HCT116 (cell line): ENCODE data around the gene SCYGR1. TPM values are rescaled to one million over a fixed set of nuclear protein-coding genes. Genes with fewer than 3 reads are reported as not detected.

Source experiments
- ATAC-seq: fragments of 200-7000 bp; cut with Tn5 transposase; 2 replicates; pipeline ENCODE4 v1.9.1; 2020; ENCODE audit warnings: mild to moderate bottlenecking, moderate library complexity
- BruUV-seq: library from RNA; stranded (reverse); fragments of 400-500 nt; replicated peaks from 2 replicates; lab custom pipeline; 2021; lab: Mats Ljungman, UMichigan
- CTCF ChIA-PET: fragments of 300-600 bp; sonication (Branson Sonifier 250); formaldehyde crosslinking; loops from one replicate; lab custom pipeline; 2021; ENCODE audit warnings: antibody characterized with exemption; lab: Charles Lee
- POLR2A ChIA-PET: fragments of 300-600, 350-600 bp; sonication (Branson Sonifier 250); formaldehyde crosslinking; loops from one replicate; lab custom pipeline; 2021; ENCODE audit warnings: antibody characterized with exemption; lab: Charles Lee
- RAD21 ChIA-PET, 2 experiments: fragments of 300-600 bp; sonication (Branson Sonifier 250); formaldehyde crosslinking; loops; one replicate each; lab custom pipeline; 2023; ENCODE audit warnings: low total read pairs in 2 of 2; ENCODE audit not compliant: uncharacterized antibody in 2 of 2, unreplicated experiment in 2 of 2, low non-redundant PET in 1 of 2; lab: Charles Lee
- DNase-seq: peaks from one replicate; pipeline ENCODE4 v3.0.0-alpha.2; 2010; ENCODE audit warnings: low read depth, low spot score
- H2AFZ ChIP-seq: fragments of 200-600 bp; shearing (Covaris generic), sonication (generic); 2 replicates; pipeline ENCODE4 v1.6.1; 2017; ENCODE audit warnings: low read depth, mixed run types, mixed read lengths, antibody characterized with exemption, low read length; ENCODE audit not compliant: poor library complexity, severe bottlenecking
- H3K27ac ChIP-seq: 2 replicates; pipeline ENCODE4 v1.5.1; 2012; ENCODE audit warnings: low read depth, low read length
- H3K27me3 ChIP-seq: fragments of 200-600 bp; sonication (generic); 2 replicates; pipeline ENCODE4 v1.6.1; 2016; ENCODE audit warnings: mixed run types, low read length, mixed read lengths; ENCODE audit not compliant: insufficient read depth
- H3K36me3 ChIP-seq, 2 experiments: fragments of 200-500 bp in 1 of 2; fragments of 200-600 bp in 1 of 2; sonication (Bioruptor generic) in 1 of 2; sonication (generic) in 1 of 2; 2 replicates each; pipeline versions ENCODE4 v1.5.1 to v1.6.1; 2014 to 2016; ENCODE audit warnings: low read length in 2 of 2, inconsistent platforms in 1 of 2, mixed read lengths in 1 of 2, mixed run types in 1 of 2; ENCODE audit not compliant: insufficient read depth in 2 of 2, control insufficient read depth in 1 of 2
- H3K4me1 ChIP-seq, 2 experiments: fragments of 200-600 bp in 1 of 2; sonication (generic) in 1 of 2; 2 replicates each; pipeline versions ENCODE4 v1.5.1 to v1.6.1; 2012 to 2017; ENCODE audit warnings: low read length in 2 of 2, inconsistent platforms in 1 of 2, mild to moderate bottlenecking in 1 of 2, mixed read lengths in 1 of 2, mixed run types in 1 of 2, moderate library complexity in 1 of 2; ENCODE audit not compliant: insufficient read depth in 2 of 2, control insufficient read depth in 1 of 2
- H3K4me2 ChIP-seq: fragments of 200-600 bp; sonication (generic); 2 replicates; pipeline ENCODE4 v1.6.1; 2017; ENCODE audit warnings: mixed run types, low read length, mixed read lengths
- H3K4me3 ChIP-seq, 2 experiments: fragments of 200-600 bp in 1 of 2; sonication (generic) in 1 of 2; replicated peaks in 1 of 2; 2 replicates each; pipeline ENCODE4 v1.5.1; 2011 to 2016; ENCODE audit warnings: low read length in 2 of 2, control low read depth in 1 of 2, low read depth in 1 of 2, mild to moderate bottlenecking in 1 of 2, mixed read lengths in 1 of 2, mixed run types in 1 of 2
- H3K79me2 ChIP-seq: fragments of 200-600 bp; sonication (generic); 2 replicates; pipeline ENCODE4 v1.6.1; 2017; ENCODE audit warnings: mild to moderate bottlenecking, mixed run types, low read length, moderate library complexity, mixed read lengths; ENCODE audit not compliant: insufficient read depth
- H3K9ac ChIP-seq: fragments of 200-600 bp; sonication (generic); 2 replicates; pipeline ENCODE4 v1.6.1; 2016; ENCODE audit warnings: low read length, mixed read lengths
- H3K9me2 ChIP-seq: fragments of 200-600 bp; sonication (generic), shearing (Covaris generic); 2 replicates; pipeline ENCODE4 v1.6.1; 2017; ENCODE audit warnings: mixed run types, mild to moderate bottlenecking, moderate library complexity; ENCODE audit not compliant: insufficient read depth
- H3K9me3 ChIP-seq, 2 experiments: fragments of 200-500 bp in 1 of 2; fragments of 200-600 bp in 1 of 2; sonication (Bioruptor generic) in 1 of 2; sonication (generic) in 1 of 2; 2 replicates each; pipeline ENCODE4 v1.6.1; 2014 to 2017; ENCODE audit warnings: low read length in 2 of 2, mixed read lengths in 2 of 2, inconsistent platforms in 1 of 2, low read depth in 1 of 2, mild to moderate bottlenecking in 1 of 2, mixed run types in 1 of 2, moderate library complexity in 1 of 2; ENCODE audit not compliant: control insufficient read depth in 1 of 2, insufficient read depth in 1 of 2
- H4K20me1 ChIP-seq: fragments of 200-600 bp; sonication (generic), shearing (Covaris generic); 2 replicates; pipeline ENCODE4 v1.6.1; 2017; ENCODE audit warnings: mixed run types, mild to moderate bottlenecking, moderate library complexity; ENCODE audit not compliant: insufficient read depth
- CBX3 ChIP-seq: IDR thresholded peaks from 2 replicates; pipeline ENCODE4 v1.6.1; 2012; ENCODE audit warnings: low read depth
- CEBPB ChIP-seq: IDR thresholded peaks from 2 replicates; pipeline ENCODE4 v1.6.1; 2012; ENCODE audit warnings: low read depth
- EGR1 ChIP-seq: IDR thresholded peaks from 2 replicates; pipeline ENCODE4 v1.6.1; 2012; ENCODE audit warnings: low read depth
- EZH2 ChIP-seq: fragments of 200-600 bp; sonication (generic); IDR thresholded peaks from 2 replicates; pipeline ENCODE4 v1.6.1; 2017; ENCODE audit warnings: antibody characterized with exemption, mixed run types
- EZH2phosphoT487 ChIP-seq: fragments of 200-600 bp; IDR thresholded peaks from 2 replicates; pipeline ENCODE4 v1.6.1; 2018; ENCODE audit warnings: antibody characterized with exemption, borderline replicate concordance
- JUND ChIP-seq: IDR thresholded peaks from 2 replicates; pipeline ENCODE4 v1.6.1; 2012
- POLR2AphosphoS5 ChIP-seq: IDR thresholded peaks from 2 replicates; pipeline ENCODE4 v1.6.1; 2011; ENCODE audit warnings: mild to moderate bottlenecking, low read depth, low read length, moderate library complexity
- SP1 ChIP-seq: IDR thresholded peaks from 2 replicates; pipeline ENCODE4 v1.6.1; 2012; ENCODE audit warnings: low read depth
- SRF ChIP-seq: IDR thresholded peaks from 2 replicates; pipeline ENCODE4 v1.6.1; 2012; ENCODE audit warnings: low read depth
- TCF7L2 ChIP-seq: IDR thresholded peaks from 2 replicates; pipeline ENCODE4 v1.7.0; 2011; ENCODE audit warnings: borderline replicate concordance, inconsistent platforms; ENCODE audit not compliant: insufficient read depth, insufficient read length; ENCODE audit errors: extremely low read depth
- YY1 ChIP-seq: IDR thresholded peaks from 2 replicates; pipeline ENCODE4 v1.6.1; 2011; ENCODE audit warnings: low read length, low read depth, moderate library complexity, mild to moderate bottlenecking; ENCODE audit not compliant: insufficient replicate concordance; ENCODE audit errors: extremely low read depth
- ZFX ChIP-seq: fragments of 450-650 bp; IDR thresholded peaks from 2 replicates; pipeline ENCODE4 v1.6.1; 2017
- intact Hi-C: fragments of 100-400 bp; cut with micrococcal nuclease; formaldehyde crosslinking; loops from 2 replicates; pipeline ENCODE4 v1.10.0; 2022
- total RNA-seq: library from RNA; stranded (reverse); gene quantifications from one replicate; pipeline ENCODE4 v1.2.1, GENCODE V29; 2021; ENCODE audit not compliant: unreplicated experiment
- TF ChIP-seq, protein P1 (sequence below), 3 experiments: fragments of 200-600 bp in 1 of 3; sonication (generic) in 1 of 3; IDR thresholded peaks in 2 of 3; conservative IDR thresholded peaks in 1 of 3; 2 replicates each; pipeline ENCODE4 v1.5.1; 2012 to 2017; ENCODE audit warnings: low read depth in 2 of 3, low read length in 2 of 3, antibody characterized with exemption in 1 of 3, borderline replicate concordance in 1 of 3, control low read depth in 1 of 3, mild to moderate bottlenecking in 1 of 3, mixed read lengths in 1 of 3, mixed run types in 1 of 3, moderate library complexity in 1 of 3; ENCODE audit not compliant: insufficient read depth in 1 of 3
- TF ChIP-seq, protein P2 (sequence below): IDR thresholded peaks from 2 replicates; pipeline ENCODE4 v1.6.1; 2011; ENCODE audit warnings: mild to moderate bottlenecking, low read length, moderate library complexity; ENCODE audit not compliant: insufficient replicate concordance; ENCODE audit errors: extremely low read depth
- TF ChIP-seq, protein P3 (sequence below): IDR thresholded peaks from 2 replicates; pipeline ENCODE4 v1.6.1; 2012
- TF ChIP-seq, protein P4 (sequence below): IDR thresholded peaks from 2 replicates; pipeline ENCODE4 v1.6.1; 2012; ENCODE audit warnings: low read depth

SCYGR1 gene
- total RNA-seq, 1 experiment from 2014 or later: not detected

DNA sequence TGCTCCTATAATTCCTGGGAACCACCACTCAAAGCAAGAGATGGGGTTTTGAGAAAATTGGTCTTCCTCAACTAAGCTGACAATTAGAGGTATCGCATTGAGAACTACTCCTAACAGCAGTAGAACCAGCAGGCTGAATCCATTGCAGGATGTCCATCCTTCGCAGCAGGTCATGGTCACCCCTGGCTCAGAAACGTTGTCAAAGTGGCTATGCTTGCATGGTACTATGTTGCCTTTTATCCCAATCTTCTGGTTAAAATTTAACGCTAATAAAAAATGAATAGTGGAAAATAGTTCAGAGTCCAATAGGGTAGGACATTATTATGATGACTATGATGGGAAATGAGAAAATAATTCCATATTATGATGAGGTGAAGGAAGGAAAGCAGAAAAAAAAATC lies 8.7 kb downstream of the SCYGR1 start, which contains the start of gene TM4SF20 (continued):
- TF ChIP-seq, protein P1, sequence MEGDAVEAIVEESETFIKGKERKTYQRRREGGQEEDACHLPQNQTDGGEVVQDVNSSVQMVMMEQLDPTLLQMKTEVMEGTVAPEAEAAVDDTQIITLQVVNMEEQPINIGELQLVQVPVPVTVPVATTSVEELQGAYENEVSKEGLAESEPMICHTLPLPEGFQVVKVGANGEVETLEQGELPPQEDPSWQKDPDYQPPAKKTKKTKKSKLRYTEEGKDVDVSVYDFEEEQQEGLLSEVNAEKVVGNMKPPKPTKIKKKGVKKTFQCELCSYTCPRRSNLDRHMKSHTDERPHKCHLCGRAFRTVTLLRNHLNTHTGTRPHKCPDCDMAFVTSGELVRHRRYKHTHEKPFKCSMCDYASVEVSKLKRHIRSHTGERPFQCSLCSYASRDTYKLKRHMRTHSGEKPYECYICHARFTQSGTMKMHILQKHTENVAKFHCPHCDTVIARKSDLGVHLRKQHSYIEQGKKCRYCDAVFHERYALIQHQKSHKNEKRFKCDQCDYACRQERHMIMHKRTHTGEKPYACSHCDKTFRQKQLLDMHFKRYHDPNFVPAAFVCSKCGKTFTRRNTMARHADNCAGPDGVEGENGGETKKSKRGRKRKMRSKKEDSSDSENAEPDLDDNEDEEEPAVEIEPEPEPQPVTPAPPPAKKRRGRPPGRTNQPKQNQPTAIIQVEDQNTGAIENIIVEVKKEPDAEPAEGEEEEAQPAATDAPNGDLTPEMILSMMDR (IDR thresholded peaks at IDR 0.05 in 2 of 3, conservative IDR thresholded peaks at IDR 0.05 in 1 of 3; ENCODE audit: borderline replicate concordance in 1 of 3, insufficient read depth in 1 of 3, low read depth in 2 of 3, low read length in 2 of 3): no peak
- TF ChIP-seq, protein P2, sequence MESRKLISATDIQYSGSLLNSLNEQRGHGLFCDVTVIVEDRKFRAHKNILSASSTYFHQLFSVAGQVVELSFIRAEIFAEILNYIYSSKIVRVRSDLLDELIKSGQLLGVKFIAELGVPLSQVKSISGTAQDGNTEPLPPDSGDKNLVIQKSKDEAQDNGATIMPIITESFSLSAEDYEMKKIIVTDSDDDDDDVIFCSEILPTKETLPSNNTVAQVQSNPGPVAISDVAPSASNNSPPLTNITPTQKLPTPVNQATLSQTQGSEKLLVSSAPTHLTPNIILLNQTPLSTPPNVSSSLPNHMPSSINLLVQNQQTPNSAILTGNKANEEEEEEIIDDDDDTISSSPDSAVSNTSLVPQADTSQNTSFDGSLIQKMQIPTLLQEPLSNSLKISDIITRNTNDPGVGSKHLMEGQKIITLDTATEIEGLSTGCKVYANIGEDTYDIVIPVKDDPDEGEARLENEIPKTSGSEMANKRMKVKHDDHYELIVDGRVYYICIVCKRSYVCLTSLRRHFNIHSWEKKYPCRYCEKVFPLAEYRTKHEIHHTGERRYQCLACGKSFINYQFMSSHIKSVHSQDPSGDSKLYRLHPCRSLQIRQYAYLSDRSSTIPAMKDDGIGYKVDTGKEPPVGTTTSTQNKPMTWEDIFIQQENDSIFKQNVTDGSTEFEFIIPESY: no peak
- TF ChIP-seq CEBPB: no peak
- TF ChIP-seq, protein P3, sequence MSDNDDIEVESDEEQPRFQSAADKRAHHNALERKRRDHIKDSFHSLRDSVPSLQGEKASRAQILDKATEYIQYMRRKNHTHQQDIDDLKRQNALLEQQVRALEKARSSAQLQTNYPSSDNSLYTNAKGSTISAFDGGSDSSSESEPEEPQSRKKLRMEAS: no peak
- TF ChIP-seq JUND: no peak

DNA sequence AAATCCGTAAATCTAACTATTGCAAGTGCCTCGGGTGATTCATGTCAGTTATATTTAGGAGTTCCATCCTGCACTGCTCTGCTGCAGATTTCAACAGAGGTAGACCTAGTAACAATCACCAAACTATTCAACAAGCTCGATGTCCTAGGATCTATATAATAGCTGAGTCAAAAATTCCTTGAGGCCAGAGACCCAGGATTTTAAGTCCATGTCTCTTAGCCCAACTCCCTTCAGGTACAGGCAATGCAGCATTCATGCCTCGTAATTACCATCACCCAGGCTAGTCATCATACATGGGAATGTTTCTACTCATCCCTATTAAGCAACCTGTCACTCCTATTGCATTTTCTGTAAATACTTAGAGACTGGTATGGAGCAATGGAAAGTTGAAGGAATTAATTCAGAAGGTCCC lies 9.4 kb downstream of the SCYGR1 start:
- H3K27me3 ChIP-seq: no peaks in the 10 kb centered on the region
- no peaks in the 10 kb centered on the region for H3K79me2 ChIP-seq
- BruUV-seq: no TSS peak
- no peaks in the 10 kb centered on the region for H3K9me3 ChIP-seq
- no peaks in the 10 kb centered on the region for H3K36me3 ChIP-seq
- H3K4me3 ChIP-seq: no peak overlapping the region
- H3K9ac ChIP-seq: no peak overlapping the region
- DNase-seq (no peak), ATAC-seq (0 out of 2 replicates have a peak, but pooled peaks have one; percentile 9)
- intact Hi-C loops: no loop called here
- CTCF ChIA-PET: no interaction called here
- H3K9me2 ChIP-seq: no peaks in the 10 kb centered on the region
- RAD21 ChIA-PET: no interaction called here
- no peak overlapping the region for H3K4me2 ChIP-seq
- no peak for TF ChIP-seq SRF
- TF ChIP-seq TCF7L2: no peak
- TF ChIP-seq, protein P4, sequence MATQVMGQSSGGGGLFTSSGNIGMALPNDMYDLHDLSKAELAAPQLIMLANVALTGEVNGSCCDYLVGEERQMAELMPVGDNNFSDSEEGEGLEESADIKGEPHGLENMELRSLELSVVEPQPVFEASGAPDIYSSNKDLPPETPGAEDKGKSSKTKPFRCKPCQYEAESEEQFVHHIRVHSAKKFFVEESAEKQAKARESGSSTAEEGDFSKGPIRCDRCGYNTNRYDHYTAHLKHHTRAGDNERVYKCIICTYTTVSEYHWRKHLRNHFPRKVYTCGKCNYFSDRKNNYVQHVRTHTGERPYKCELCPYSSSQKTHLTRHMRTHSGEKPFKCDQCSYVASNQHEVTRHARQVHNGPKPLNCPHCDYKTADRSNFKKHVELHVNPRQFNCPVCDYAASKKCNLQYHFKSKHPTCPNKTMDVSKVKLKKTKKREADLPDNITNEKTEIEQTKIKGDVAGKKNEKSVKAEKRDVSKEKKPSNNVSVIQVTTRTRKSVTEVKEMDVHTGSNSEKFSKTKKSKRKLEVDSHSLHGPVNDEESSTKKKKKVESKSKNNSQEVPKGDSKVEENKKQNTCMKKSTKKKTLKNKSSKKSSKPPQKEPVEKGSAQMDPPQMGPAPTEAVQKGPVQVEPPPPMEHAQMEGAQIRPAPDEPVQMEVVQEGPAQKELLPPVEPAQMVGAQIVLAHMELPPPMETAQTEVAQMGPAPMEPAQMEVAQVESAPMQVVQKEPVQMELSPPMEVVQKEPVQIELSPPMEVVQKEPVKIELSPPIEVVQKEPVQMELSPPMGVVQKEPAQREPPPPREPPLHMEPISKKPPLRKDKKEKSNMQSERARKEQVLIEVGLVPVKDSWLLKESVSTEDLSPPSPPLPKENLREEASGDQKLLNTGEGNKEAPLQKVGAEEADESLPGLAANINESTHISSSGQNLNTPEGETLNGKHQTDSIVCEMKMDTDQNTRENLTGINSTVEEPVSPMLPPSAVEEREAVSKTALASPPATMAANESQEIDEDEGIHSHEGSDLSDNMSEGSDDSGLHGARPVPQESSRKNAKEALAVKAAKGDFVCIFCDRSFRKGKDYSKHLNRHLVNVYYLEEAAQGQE: no peak
- TF ChIP-seq CEBPB: no peak
- no peak for TF ChIP-seq YY1
- TF ChIP-seq SP1: no peak
- no peak for TF ChIP-seq POLR2AphosphoS5
- no peak for TF ChIP-seq CBX3
- TF ChIP-seq EZH2: no peak
- no peak for TF ChIP-seq ZFX
- TF ChIP-seq, protein P3: no peak
- no peak for TF ChIP-seq JUND
- TF ChIP-seq EGR1: no peak
- no peak for TF ChIP-seq EZH2phosphoT487
- H3K4me1 ChIP-seq: no peaks in the 10 kb centered on the region
- POLR2A ChIA-PET: no interaction called here
- H3K27ac ChIP-seq: no peak overlapping the region
- H2AFZ ChIP-seq: no peak overlapping the region
- no peaks in the 10 kb centered on the region for H4K20me1 ChIP-seq
